ENCODE data around the gene ARF3.

Gene ARF3

GRCh38 chr12:48957141-48958048, at the start of gene ARF3:
TSS of gene ARF3 (minus strand) at chr12:48957487. CDS start at chr12:48941095, 16,392 bp downstream.
- peak; percentile 78 to 82 for DNase-seq (ENCODE audit: low read depth in 2 of 2)

DNA sequence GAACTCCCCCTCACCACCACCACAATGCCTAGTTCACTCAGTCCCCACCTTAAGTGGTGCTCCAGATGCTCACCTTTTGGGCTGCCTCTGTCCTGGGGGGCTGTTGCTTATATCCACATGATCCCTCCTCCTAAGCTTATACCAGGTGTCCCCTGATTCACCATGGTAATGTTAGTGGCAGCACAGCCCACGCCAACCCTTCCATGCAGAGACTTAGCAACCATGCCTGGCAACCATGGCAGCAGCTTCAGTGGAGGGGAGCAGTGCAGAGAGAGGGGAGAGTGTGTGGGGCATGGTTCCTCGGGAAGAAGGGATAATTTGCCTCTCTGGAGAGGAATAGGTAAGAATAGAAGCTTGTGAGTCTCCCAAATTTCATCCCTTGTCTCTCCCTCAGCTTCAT, 43.1 kb upstream of the ARF3 start:
- DNase-seq (ENCODE audit: low read depth in 2 of 2) = no peak

GRCh38 chr12:48999371-49000131, 42.3 kb upstream of the ARF3 start, which contains the start of gene DDN:
TSS of gene DDN (minus strand) at chr12:48999375. CDS start at chr12:48999287, 88 bp downstream.
- peak in 1 of 2 donors; percentile 20 for DNase-seq (ENCODE audit: low read depth in 2 of 2)

- DNase-seq (ENCODE audit: low read depth in 2 of 2) = no peak
Observed at GRCh38 chr12:48998497-48999353, 41.4 kb upstream of the ARF3 start.

DNA sequence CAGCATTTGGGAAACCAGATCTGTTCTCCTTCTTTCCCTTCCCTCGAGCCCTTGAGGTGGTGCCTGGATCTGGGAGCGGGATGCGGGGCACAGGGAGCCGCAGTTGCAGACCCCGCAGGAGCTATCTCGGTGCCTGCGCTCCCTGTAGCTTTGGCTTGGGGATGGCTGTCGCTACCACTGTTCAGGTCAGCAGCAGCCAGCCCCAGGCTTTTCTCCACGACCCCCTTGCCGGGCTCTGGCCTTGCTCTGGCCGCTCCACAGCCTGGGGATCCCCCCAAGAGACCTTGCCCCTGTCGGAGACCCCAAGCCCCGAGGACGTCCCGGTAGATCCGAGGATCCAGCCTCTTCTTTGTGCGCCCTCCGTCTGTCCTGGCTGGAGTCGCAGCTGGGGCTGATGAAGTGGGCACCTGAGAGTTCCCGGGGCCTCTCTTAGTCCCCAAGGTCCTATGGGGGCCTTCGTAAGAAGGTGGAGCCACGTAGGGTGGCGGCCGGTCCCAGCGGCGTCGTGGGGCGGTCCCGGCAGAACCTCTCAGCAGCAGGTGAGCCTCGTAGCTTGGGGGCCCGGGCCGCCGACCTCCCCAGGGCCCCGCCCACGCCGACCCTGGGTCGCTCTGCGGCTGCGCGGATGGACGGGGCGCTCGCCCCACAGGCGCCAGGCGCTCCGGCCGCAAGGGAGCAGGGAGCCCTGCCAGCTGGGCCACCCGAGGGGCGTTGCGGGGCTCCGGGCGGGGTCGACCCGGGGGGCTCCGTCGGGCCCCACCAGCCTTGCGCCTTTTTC, 40.6 kb upstream of the ARF3 start:
- no peak for DNase-seq (ENCODE audit: low read depth in 2 of 2)

DNA sequence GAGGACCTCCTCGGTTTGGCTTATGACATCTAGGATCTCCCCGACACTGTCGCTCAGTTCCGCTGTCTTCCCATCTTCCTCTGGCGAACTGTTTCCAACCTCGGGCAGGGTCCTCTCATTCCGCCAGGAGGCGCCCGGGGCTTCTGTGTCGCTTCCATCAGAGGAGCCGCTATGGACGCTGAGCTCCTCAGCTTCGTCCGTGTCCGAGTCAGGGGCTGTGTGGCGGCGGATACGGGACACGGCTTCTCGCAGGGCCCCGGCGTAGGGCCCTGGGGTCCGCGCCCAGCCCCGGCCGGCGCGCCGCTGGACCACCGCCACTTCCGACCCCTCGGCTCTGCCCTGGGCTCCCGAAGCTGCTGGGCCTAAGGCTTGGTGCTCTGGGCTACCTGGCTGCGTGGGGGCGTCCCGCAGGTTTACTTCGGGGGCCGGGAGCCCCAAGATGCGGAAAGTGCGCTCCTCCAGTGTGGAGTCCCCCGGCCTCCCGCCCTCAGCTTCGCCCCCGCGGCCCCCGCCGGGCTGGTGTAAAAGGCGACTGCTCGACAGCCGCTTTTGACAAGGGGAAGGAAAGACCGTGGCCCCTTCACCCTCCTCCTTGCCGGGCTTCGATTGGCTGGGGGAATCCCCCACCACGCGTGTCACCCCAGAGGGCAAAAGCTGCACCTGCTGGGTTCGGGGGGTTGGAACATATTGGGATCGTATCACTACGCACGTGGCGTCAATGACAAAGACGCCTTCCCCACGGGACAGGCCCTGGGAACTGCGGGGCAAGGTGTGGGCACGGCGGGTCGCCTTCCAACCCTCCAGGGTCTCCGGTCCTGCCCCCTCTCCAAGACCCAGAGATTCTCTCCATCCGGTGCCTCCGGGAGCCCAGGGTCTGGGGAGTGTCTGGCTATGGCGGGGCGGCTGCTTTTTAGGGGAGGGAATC, 39.8 kb upstream of the ARF3 start:
- peak in 1 of 2 donors; percentile 32 for DNase-seq (ENCODE audit: low read depth in 2 of 2)

- DNase-seq (ENCODE audit: low read depth in 2 of 2) = no peak
Observed at GRCh38 chr12:48995086-48995879, 38.0 kb upstream of the ARF3 start.

DNA sequence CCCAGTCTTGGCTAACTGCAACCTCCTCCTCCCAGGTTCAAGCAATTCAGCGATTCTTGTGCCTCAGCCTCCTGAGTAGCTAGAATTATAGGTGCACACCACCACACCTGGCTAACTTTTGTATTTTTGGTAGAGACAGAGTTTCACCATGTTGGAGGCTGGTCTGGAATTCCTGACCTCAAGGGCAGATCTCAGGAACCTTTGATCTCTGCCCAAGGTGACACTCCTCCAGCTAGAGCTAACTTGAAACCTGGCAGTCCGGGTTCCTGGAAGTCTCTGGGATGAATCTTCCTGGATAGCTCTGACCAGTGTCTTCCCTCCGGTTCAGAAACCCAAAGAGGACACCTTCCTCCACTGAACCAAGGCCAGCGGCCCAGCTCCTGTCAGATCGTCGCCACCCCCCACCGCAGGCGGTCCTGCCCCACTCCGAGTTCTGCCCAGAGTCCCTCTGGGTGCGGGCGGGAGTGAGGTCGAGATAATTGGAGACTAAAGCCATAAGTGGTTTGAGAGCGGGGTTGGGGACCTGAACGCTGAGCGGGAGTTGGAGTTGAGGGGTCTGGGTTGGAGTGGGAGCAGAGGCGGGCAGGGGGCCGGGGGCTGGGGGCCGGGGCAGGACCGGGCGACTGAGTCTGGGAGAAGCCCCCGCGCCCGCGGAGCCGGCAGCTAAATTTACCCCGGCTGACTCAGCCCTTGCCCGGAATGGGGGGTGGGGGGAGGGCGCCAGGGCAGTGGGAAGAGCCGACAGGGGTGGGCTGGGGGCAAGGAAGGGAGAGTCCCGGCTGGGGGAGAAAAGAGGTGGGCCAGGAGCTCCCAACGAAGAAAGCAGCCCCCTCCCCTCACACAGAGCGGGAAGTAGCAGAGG, 37.2 kb upstream of the ARF3 start:
- DNase-seq (ENCODE audit: low read depth in 2 of 2) = no peak

GRCh38 chr12:48993787-48994186, 36.5 kb upstream of the ARF3 start:
- DNase-seq (ENCODE audit: low read depth in 2 of 2) = no peak

DNA sequence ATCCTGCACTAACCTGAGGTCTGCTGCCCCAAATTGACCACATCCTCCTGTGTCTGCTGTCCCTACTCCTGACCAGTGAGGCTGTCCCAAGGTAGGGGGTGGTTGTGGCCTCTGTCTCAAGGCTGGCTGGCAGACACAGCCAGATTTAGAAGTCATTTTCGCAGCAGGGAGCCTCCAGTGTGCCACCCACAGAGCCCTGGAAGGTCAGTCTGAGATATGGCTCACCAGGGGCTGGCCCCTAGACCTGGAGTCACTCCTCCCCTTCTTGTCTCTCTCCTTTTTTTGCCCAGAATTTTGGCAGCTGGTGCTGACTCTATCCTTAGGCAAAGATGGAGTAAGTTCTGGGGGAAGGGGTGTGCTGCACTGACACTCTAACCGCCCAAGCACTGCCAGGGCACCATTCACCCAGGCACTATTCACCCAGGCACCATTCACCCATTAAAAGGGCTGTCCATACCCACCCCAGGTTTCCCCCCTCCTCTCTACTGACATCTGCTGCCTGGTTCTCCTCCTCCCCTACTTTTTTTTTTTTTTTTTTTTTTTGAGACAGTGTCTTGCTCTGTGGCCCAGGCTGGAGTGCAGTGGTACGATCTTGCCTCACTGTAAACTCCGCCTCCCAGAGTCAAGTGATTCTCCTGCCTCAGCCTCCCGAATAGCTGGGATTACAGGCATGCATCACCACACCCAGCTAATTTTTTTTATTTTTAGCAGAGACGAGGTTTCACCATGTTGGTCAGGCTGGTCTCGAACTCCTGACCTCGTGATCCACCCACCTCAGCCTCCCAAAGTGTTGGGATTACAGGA, 34.2 kb upstream of the ARF3 start:
- no peak for DNase-seq (ENCODE audit: low read depth in 2 of 2)

- DNase-seq (ENCODE audit: low read depth in 2 of 2) = no peak
Observed at GRCh38 chr12:48990552-48990951, 33.3 kb upstream of the ARF3 start.

DNA sequence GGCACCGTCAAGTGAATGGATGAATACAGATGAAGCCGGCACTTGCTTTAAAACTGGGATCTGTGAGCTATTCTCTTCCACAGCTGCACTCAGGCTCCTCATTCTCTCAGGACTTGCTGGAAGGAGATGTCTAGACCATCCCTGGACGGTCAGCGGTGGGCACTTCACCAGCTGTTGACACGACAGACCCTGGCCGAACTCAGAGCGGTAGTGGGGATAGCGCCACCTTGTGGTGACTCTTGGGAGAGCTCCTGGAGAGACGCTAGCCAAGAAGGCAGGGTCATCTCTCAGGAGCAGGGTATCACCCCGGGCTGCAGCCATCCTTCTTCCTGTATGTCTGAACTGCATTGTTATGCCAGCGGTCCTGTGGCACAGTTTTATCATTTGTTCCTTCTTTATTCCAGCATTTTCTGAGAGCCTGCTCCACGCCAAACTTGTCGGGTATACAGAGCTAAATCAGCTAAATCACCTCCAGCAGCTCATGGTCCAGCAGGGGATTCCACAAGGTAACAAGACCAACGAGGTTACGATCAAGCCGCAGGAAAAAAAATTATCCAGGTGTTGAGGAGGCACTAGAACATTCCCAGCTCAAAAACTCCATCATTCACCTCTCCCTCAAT, 30.9 kb upstream of the ARF3 start:
- peak in 1 of 2 donors; percentile 32 for DNase-seq (ENCODE audit: low read depth in 2 of 2)

GRCh38 chr12:48986720-48987291, 29.5 kb upstream of the ARF3 start:
- DNase-seq (ENCODE audit: low read depth in 2 of 2) = no peak

DNA sequence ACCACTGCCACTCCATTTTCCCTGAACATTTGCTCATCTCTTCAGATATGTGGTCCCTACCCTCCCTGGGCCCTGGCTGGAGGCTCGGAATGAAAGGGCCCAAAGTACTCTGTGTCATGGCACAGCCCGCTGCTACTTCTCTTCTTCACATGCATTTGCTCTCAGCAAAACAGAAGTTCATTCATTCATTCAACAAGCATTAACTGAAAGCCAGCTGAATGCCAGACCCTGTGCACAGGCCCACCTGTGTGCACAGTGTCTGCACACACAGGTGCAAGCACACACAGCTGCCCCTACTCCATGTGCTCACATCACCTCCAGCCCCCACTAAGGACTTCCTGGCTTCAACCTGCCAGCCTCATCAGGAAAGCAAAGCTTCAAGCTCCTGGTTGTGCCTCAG, 28.6 kb upstream of the ARF3 start:
- no peak for DNase-seq (ENCODE audit: low read depth in 2 of 2)

- no peak for DNase-seq (ENCODE audit: low read depth in 2 of 2)
Observed at GRCh38 chr12:48985475-48985897, 28.2 kb upstream of the ARF3 start.

GRCh38 chr12:48982397-48983080, 25.3 kb upstream of the ARF3 start:
- DNase-seq (ENCODE audit: low read depth in 2 of 2) = no peak

Data from stimulated activated CD8-positive, alpha-beta memory T cell treated with anti-CD3 and anti-CD28 coated beads, Interleukin-15, amount 100 ng/mL, for 4 hours (primary cell).